Measurements from ENCODE around the gene FBN2. TPM values are rescaled to one million over a fixed set of nuclear protein-coding genes. Genes with fewer than 3 reads are reported as not detected.
A peak's percentile ranks its signal among the peaks of the same experiment; 100 is the strongest.

FBN2 gene
- total RNA-seq, 1 donor from 2014 or later = 50.9 TPM

DNA sequence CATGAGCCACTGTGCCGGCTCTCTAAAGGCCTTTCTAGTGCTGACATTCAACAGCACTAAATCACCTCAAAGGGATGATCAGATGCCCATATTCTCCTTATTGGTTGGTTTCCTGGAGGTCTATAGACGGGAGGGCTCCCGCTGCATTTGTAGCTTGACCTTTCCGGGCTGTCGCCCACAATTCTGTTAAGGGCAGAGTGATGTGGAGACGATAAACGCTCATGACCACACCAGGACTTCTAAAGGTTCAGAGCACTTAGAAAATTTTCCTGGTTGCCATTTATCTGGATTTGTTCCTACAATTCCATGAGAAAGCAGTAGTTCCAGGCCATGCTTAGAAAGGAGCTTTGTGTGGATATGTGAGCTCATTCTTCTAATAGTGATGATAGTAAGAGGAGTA is 284.2 kb downstream of the FBN2 start:
- DNase-seq (ENCODE audit: low read depth) = no peak

DNA sequence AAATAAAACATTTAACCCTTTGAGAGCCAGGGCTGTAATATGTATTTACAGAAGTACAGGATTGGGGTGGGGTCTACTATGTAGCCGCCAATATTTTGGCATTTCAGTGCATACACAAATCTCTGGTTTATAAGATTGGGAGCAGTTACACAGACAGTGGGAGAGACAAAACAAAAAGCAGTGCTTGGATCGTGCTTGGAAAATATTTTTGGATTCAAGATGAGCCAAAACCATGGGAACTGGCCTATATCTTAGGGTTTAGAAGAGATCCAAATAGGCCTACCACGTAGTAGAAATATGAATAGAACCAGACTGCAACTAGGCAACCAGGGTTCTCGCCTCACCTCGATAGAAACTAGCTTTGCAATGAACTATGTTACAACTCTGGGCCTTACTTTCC is 284.9 kb downstream of the FBN2 start:
- DNase-seq (ENCODE audit: low read depth) = no peak

DNA sequence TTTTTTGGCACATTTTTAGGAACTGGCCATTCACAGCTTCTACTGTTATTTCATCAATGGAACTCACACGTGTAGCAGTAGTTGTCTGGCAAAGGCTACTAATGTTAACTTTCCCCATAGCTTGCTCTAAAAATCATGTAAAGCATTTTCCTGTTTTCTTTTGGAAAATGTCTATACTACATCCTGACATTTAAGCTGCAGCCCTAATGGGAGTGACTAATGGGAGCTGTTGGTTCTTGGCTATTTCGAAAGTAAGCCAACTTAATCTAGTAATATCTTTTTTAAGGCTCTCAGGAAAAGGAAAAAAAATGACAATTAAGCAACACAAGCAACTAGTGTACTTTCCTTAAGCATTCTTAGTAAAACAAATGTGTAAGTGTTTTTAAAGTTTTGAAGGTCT is 285.3 kb downstream of the FBN2 start:
- DNase-seq (ENCODE audit: low read depth) = peak; percentile 30

DNA sequence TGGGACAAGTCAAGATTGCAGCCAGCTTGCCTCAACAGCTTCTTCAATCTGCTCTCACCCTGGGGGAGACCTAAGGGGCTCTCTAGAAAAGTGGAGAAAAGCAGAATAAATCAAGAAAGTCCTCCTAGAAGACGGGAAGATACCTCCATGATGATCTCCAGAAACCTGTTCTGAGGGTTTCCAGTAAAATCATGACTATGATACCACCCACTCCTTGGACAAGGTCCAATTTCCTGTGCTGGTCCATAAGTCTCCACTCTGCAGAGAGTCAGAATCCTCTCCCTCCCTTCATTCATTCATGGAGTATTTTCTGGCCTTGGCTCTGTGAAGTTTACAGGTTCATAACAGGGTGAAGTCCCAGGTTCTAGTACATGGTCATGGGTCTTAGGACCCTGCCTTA is 285.8 kb downstream of the FBN2 start:
- DNase-seq (ENCODE audit: low read depth) = no peak

DNA sequence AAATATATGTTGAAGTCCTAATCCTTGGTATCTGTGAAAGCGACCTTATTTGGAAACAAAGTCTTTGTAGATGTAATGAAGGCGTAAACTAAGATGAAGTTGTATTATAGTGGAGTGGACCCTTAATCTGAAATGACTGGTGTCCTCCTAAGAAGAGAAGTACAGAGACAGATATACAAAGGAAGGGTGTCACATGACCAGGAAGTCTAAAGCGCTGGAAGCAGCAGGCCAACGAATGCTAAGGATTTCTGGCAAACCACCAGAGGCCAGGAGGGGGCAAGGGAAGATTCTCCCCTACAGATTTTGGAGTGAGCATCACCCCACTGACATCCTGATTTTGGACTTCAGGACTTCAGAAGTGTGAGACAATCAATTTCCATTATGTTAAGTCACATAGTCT is 292.1 kb downstream of the FBN2 start:
- DNase-seq (ENCODE audit: low read depth) = no peak

DNA sequence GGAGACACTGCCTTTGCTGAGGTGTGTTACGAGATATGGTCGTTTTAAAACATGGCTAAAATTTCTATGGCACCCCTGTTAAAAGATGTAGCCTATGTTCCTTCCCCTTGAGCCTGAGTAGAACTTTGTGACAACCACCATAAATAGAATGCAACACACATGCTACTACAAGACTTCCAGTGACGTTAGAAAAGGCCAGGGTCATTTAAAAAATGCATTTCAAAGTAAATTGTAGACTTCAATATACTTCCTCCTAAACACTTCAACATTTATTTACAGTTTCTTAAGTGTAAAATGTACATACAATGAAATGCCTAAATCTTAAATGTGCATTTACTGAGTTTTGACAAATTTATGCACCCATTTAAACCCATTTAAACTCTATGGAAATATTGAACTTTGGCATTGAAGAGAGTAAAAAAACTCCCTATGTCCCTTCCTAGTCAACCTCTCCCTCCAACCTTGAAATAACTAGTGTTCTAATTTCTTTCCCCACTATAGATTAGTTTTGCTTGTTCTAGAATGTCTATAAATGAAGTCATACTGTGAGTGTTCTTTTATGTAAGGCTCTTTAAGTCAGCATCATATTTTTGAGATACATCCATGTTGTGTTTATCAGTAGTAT is 294.0 kb downstream of the FBN2 start:
- no peak for DNase-seq (ENCODE audit: low read depth)

DNA sequence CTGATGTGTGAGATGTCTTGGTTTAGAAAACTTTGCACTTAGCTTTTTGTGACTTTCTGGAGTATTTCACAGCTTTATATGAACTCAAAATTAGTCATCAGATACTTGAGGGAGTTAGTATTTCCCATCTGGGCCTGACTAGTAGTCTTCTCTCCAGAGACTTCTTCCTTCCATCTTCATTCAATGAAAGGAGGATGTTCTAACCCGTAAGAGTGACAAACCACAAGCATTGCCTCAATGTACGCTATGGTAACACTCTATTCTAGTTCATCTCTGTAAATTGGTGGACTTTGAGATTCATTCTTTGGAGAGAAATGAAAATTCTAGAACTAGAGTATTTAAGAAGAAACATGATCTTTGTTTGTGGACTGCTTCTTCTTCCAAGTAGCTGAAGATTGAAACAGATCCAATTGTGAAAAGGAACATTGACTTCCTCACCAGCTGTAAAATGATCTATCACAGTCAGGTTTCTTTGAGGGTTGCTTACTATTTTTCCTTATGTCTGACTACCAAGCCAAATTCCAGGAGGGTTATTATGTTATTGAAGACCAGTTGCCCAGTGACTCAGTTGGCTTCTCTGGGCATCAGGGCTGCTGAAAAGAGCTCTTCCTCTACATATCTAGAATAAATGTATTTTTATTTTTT is 296.9 kb downstream of the FBN2 start:
- DNase-seq (ENCODE audit: low read depth) = no peak

DNA sequence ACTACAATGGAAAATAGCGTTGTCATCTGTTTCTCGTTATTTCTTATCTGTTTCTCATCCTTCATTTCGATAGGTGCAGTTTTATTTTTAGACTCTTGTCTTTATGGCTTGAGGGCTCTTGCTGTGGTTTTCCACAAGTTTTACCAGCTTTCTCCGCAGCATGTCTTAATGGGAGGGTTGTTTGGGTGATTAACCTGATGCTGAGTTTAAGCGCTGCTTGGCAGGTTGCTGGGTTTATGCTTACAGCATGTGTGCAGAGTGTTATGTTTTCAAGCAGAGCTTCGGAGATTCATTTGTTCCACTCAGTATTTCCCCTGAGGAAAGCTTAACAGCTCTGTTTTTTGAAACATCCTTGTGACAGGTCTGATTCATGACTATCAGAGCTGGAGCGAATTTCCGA is 300.5 kb downstream of the FBN2 start:
- no peak for DNase-seq (ENCODE audit: low read depth)

DNA sequence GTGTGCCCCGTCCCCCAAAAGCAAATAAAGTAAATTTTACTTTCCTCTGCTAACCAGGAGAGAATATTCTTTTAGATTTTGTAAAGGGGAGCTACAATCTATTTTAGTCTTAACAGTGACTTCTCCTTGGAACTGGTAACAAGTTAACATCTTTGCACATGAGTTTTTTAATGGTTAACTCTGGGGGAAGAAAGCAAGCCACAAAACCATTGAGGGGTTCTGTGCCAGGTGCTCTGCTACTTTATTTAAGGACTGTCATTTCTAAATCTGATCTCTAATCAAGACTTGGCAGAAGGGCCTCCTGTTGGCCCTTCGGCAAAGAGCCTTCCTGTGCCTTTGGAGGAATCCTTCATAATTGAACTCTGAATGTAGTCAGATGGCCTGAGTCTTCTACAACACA is 301.0 kb downstream of the FBN2 start:
- DNase-seq (ENCODE audit: low read depth) = no peak

DNA sequence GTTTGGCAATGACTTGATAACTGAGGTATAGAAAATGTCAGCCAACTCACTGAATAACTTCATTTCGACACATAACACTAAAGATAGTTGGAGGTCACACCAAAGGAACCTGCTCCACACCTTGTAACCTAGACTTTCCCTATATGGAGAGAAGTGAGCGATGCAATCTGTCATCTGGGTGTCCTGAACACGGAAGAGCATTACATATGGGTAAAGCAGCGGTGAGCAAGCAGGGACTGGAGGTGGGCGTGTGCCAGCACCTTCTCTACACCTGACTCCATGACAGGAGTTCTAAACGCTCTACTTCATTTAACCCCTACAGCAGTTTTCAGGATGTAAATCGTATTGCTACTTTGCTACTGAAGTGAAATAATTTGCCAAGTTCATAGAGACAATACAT is 301.7 kb downstream of the FBN2 start:
- DNase-seq (ENCODE audit: low read depth) = no peak

DNA sequence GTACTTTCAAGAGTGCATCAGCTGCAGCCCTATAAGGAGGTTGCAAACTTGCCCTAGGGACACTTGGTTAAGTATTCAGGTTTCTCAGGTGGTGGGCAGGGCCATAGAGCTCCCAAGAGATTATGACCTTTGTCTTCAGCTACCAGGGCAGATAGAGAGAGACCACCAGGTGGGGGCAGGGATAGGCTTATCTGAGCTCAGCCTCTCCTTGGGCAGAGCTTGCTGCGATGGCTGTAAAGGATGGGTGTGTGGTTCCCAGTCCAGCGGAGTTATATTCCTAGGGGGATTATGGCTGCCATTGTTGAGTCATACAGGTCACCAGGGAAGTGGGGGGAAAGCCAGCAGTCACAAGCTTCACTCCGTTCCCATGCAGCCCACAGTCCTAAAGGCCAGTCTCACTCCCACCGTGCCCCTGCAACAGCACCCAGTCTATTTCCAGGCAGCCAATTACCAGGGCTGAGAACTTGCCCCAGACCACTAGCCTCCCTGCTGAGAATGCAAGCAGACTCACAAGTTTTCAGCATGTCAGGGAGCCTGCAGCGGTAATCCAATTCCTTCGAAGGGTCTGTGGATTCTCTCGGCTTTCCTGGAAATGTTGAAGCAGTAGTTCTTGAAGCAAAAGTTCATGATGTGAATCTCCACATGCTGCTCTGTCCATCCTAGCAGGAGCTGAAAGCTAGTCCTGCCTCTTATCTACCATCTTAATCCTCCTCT is 303.0 kb downstream of the FBN2 start:
- no peak for DNase-seq (ENCODE audit: low read depth)

DNA sequence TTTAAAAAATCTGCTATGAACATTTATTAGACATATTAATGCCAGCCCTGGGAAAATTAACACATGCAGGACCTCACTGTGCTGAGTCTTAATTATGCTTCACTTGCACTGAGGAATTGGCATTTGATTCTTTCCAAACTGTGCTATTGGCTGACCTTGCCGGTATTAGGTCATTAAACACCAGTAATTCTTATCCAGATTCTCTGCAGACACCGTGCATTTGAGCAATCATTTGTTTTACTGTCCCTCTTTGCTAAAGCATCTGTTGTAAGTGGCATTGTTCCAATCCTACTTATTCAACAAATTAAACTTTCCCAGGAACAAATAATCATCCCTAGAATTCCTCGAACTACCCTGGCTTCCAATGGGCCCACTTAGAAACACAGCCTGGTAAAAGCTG is 309.5 kb downstream of the FBN2 start:
- peak; percentile 84 for DNase-seq (ENCODE audit: low read depth)

DNA sequence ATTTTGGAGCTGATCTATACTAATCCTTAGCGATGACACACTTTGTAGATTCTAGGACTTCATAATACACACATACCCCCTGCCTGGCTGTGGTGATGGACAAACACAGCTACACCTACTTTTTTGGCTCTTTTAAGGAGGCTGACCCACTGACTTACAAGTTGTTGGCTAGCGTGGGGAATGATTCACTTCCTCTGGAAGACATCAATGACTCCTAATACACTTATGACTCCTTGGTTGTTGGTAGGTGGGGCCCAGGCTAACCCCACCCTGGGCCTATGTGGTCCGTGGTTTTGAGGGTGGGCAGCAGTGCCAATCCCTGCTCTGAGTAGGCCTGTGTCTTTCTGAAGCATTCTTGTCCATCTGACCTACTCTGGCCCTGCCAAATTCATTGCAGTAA is 310.0 kb downstream of the FBN2 start:
- peak; percentile 93 for DNase-seq (ENCODE audit: low read depth)

DNA sequence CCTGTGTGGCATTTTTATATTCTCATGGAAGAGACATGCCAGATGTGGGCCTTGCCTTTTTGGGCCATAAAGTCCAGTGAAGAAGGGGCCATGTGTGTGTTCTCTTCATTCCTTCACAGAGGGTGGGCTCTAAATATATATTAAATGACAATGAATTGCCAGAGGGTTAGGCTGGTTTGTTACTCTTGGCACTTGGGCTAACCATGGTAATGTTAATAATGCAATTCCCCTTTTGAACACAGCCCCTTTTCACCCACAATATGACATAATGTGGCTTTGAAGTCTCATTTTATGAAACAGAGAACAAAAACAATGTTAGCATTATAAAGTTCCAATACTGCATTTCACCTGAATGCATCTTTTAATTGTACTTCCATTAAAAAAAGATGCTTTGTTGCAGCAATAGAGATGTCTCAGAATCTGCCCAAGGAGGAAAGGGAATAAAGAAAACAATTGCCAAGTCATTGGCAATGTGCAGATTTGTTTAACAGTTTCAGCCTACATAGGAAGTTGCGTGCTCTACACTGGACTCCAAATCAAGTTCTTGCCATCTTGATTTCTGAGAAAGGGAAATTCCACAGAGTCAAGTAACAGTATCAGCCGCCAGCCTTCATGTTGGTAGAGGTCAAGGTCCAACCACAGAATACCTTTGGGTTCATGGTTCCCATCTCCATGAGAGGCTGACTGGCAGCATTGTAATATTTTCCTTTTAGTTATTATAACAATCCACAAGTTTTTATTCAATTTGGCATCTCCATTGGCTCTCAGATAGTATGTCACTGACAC is 312.6 kb downstream of the FBN2 start:
- DNase-seq (ENCODE audit: low read depth) = peak; percentile 26

DNA sequence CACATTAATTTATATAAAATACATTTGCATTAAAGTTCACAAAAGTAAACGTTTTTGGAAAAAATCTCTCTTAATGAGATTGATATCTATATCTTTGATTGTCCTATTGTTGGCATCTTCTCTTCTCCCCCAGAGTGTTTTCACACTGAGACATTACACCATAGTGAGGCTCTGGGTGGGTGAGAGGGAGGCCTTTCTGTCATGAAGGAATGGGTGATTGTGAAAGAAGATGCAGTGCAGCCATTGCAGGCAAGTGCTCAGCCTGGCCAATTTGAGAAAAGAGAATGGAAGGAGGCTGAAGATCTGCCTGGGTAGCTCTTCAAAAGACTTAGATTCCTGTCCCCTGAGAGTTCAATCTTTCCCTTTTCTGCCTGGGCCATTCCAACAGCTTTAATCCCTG is 313.7 kb downstream of the FBN2 start:
- DNase-seq (ENCODE audit: low read depth) = no peak

DNA sequence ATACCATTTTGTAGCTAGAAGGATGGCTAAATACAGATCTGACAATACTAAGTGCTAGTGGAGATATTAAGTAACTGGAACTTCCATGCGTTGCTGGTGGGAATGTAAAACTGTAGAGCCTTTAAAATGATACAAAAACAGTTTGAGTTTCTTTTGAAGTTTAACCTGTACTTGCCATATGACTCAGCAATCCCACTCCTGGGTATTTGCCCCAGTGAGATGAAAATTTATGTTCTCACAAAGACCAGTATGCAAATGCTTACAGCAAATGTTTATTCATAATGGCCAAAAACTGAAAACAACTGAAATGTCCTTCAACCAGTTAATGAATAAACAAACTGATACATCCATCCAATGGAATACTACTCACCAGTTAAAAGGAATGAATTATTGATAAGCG is 317.2 kb downstream of the FBN2 start:
- DNase-seq (ENCODE audit: low read depth) = no peak

DNA sequence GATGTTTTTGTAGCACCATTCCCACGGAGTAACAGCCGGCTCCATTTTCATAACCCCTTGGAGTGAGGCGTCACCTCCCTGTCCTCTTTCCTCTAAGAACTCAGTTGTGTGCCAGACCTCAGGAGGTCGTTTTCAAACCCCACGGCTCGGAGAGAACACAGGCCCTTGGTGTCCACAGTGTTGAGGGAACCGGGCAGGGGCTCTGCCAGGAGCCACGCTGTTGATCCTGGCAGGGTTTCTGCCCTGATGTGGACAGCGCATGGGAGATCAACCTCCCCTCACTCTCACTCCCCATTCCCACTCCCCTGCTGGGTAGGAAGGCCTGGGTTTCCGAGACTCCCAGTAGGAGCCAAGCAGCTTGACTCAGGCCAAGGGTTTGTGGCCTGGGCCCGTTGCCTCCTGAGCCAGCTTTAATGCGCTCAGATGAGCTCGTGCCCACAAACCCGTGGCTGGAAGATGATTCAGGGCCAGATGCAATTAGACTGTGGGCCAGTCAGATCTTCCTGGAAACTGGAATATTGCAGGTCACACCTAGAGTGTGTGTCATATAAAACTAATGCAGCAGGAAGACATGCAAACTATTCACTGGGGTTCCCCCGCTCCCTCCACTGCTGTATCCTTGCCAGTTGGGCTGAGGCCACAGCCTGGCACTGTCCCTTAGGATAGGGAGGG is 321.0 kb downstream of the FBN2 start:
- peak; percentile 95 for DNase-seq (ENCODE audit: low read depth)

DNA sequence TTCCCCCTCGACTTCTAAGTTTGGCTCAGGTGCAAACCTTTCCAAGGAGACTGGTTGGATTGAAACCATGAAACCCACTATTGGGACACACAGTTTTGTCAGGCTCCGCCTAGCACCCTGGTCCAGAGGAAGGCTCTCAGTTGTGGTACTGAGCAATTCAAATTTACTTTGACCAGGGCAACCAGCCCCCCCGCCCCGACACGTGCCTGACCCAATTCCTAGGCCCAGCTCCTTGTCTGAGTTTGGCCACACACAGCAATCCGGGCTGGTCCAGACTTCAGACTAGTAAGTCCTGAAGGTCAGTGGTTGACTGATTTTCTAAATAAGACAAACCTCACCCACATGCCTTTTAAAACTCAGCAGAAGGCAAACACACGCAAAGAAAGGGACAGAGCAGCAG is 321.8 kb downstream of the FBN2 start:
- no peak for DNase-seq (ENCODE audit: low read depth)

DNA sequence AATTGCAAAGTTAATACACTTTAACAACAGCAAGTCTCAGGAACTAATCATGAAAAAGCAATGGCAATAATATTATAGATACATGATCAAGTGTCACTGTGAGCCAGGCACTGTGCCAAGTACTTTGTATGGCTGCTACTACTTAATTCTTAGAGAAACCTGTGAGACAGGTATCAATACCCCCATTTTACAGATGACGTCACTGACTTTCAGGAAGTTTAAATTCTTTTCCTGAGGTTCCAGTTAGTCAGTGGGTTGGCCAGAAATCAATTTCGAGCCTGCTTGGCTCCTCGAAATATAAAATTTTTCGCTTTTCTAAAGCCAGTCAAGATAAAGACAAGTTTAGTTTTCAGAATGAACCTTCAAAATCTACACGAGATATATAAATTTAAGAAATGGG is 324.2 kb downstream of the FBN2 start:
- DNase-seq (ENCODE audit: low read depth) = no peak

DNA sequence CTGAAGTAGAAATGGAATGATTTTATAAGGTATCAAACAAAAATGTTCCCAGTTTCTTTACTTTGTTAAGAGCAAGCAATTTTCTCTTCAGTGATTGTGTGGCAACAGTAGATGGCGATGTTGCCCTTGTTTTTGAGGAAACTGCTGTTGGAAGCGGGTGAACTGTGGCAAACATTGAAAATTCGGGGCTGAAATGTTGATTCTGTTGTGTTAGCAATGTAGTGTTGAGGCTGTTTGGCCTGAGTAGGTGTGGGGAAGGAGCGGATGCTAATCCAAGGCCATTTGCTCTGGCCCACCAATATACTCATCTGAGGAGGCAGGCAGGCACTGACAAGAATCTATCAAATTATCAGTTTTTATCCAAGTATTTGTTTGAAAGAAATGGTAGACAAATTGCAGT is 324.7 kb downstream of the FBN2 start:
- DNase-seq (ENCODE audit: low read depth) = peak; percentile 75

DNA sequence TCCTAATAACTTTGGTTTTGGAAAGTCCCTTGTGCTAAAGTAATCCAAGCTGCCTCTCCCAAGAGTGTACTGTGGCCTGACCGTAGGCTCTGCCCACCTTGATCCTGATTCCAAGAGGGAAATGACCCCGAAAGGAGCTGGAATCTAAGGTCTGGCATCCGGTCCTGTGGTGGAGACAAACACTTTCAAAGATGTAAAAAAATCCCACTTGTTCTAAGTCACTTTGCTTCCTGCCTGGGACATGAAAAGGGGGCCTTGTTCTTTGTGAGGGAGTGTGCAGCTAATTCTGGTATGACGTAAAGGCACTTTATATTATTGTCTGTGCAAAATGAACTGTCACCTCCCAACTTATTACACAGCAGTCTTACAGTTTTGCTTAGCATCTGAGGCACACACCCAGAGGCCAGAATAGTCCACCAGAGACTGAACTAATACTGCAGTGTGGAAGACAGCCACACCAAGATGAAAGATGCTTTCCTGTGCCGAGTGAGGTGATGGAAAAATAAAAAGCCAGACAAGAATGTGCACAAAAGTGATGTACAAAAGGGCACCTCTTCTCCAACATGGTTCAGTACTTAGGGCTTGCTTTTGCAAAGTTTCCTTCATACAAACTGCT is 325.7 kb downstream of the FBN2 start:
- DNase-seq (ENCODE audit: low read depth) = peak; percentile 50

DNA sequence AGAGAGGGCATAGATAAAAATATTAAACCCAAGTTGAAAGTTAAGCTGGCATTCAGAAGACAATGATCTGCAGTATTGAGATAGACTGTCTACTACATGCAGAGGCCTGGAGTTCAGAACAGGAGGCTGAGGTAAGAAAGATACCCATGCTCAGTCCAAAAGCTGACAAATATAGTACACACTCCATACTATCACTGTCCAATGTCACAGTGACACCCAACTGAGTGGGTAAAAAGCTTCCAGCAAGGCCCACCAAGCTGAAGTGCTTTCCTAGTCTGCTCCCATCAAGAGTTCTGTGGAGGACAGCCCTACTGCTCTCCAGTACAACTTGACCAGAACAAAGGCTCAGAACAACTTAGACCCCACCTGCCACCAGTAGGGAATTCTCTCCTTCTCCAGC is 329.6 kb downstream of the FBN2 start:
- DNase-seq (ENCODE audit: low read depth) = no peak
